Measurements from ENCODE around the gene PLA2G6.

The PLA2G6 gene

DNA sequence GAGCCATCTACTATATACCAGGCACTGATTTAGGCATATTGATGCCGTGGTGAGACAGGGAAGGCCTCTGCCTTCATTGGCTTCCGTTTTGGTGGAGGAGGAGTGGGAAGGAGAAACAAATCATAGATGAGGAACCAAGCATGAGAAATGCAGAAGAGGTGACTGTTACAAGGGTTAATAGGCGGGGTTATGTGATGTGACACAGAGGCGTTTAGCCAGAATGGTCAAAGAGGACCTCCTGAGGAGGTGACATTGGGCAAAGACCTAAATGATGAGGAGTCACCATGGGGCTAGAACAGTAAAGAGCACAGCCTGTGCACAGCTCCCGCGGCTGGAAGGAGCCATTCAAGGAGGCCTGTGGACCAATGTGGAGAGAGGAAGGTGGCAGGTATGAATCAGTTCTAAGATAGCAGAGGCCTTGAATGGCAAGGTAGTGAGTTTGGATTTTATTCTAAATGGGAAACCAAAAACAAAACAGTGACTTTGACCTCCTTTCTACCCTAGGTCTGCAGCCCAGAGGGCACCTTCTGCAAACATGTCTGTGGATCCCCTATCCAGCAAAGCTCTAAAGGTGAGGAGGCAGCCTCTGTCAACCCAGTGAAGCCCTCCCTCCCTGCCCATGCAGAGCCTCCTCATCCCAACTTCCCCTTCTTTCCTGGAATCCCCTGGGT lies 31.8 kb upstream of the PLA2G6 start:
- DNase-seq (ENCODE audit: low spot score), result no peak

DNA sequence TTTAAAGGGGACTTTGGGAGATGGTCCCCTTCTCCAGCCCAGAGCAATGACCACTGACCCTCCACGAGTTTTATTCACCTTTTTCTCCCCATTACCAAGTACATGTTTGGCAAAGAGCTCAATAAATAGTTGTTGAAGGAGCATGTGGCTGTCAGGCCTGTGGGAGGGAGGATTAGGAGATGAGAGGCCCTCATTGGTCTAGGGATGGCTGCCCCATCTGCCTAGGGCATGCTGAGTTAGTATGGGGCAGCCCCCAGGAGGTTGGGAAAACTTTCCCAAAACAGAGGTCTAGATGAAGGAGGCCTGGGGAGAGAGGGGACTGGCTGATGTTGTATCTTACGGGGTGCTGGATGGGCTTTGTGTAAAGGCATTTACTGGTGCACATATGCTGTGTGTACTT lies 30.8 kb upstream of the PLA2G6 start:
- no peak for DNase-seq (ENCODE audit: low spot score)

DNA sequence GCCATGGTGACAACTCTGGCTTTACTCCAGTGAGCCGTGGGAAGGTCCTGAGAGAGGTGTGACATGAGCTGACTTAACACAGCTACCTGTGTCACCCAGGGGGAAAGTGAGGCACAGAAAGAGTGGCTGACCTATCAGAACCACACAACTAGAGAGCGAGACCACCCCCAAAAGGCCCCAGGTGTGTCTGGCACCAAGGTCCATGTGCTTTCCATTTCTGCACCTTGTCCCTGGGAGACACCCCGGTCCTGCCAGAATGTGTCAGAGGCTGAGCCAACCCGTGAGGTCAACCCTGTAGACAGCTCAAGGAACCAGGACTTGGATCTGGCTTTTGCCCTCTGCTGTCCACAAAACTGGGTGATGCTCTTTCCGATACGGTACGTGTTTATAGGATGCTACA lies 29.9 kb upstream of the PLA2G6 start:
- no peak for DNase-seq (ENCODE audit: low spot score)

DNA sequence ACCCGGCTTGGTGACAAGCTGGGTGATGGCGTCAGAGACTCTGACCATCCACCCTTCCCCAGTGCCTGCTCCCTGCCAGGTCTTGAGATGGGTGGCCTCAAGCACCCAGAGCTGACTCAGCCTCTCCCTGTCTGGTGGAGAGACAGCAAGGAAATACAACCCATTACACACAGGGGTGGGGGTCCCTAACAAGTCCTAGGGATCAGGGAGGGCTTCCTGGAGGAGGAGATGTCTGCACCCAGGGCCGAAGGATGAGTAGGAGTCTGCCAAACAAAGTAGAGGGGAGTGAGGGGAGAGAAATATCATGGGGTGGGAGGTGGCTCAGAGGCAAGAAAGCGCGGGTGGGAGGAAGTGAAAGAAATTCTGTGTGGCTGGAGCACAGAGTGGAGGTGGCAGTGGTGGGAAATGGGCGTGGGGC lies 26.9 kb upstream of the PLA2G6 start:
- no peak for DNase-seq (ENCODE audit: low spot score)

DNA sequence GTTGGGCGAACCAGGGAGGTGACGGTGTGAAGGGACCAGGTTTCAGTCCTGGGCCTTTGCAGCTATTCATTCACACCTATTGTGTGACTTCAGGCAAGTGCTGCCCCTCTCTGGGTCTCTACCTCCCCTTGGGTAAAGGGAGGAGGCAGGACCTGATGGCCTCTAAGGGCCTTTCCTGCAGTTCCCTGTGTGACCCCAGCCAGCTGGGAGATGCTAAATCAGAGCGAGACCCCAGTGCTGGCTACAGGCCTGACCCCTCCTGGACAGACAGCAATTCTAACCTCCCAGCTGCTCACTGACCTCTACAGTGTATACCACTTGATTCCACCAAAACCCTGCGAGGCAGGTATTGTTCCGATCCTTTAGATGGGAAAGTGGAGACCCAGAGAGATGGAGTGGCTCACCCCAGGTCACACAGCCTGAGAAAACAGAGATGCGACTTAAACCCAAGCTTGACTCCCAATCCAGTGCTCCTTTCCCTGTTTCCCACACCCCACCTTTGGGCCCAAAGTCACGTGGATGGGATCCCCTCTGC lies 26.3 kb upstream of the PLA2G6 start:
- DNase-seq (ENCODE audit: low spot score), result no peak

DNA sequence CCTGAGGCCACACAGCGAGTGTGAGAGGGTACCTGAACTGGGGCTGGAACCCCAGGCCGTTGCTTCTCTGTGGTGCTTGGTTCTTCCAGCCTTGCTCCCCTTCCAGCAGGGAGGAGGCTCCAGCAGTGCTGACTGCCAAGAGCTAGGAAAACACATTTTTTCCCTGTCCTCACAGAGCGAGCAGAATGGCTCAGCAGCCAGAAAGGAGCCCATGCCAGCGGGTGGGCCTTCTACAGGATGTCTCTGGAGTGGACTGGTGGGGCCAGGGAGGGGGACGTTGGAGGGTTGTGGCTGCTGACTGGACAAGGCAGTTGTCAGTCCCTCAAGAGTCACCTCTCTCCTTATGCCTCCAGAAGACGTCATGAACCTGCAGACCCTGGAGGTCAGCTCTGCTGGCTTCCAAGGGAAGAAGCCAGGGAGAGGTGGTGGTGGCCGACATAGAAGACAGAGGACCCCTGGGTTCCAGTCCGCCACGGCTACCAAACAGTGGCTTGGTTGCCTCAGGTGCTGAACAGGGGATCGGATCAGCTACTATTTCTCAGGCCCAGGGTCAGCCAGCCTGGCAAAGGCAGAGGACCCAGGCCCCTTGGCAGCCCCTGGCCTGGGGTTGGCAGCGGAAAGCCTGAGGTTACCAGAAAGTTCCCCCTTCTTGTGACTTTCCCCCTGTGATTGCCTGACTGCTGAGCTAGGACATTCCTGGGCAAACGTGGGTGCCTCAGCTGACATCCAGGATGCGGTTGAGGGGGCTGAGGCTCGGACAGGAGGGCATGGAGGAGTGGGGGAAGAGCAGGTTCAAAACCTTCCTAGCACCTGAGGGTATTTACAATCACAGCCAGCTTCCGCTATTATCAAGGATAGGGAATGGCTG lies 23.9 kb upstream of the PLA2G6 start:
- DNase-seq (ENCODE audit: low spot score), result no peak

DNA sequence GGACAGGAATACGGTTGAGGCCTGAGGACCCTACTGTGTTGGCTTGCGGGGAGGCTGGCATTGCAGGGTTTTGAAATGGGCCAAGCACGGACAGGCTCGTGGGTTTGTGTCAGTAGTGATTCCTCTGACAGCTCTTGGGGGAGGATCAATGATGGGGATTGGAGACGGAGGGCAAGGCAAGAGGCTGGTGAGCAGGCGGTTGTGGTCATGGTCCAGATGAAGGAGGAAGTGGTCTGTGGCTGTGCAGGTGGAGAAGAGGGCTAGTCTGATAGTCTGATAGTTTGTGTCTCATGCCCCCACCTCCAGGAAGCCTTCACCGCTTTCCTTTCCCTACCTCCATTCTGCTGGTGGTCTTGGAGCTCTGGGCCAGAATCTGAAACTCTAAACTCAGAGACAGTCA lies 23.2 kb upstream of the PLA2G6 start:
- no peak for DNase-seq (ENCODE audit: low spot score)

DNA sequence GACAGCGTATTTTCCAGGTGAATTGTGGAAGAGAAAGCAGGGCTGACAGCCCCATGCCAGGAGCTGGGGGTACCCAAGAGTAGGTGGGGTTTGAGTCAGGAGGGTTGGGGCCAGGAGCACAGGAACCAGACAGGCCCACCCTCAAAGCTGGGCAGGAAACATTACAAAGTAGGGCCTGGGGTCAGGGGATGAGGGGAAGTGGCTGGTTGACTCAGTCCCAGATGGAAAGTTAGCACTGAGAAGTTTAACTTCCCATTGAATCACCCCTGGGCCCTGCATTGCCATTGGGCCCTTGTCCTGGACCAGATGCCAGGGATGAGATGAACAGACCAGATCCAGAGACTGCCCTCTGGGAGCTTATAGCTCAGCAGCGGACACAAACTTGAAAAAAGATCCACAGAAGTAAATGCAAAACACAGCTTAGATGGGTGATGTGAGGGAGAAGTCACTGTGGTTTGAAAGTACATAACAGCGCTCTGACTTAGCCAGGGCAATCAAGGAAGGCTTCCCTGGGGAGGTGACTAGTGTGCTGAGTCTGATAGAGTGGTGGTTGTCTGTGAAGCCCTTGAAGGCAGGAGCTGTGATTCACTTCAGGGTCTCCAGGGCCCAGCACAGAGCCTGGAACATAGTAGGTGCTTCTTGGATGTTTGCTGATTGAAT lies 22.4 kb upstream of the PLA2G6 start:
- no peak for DNase-seq (ENCODE audit: low spot score)

DNA sequence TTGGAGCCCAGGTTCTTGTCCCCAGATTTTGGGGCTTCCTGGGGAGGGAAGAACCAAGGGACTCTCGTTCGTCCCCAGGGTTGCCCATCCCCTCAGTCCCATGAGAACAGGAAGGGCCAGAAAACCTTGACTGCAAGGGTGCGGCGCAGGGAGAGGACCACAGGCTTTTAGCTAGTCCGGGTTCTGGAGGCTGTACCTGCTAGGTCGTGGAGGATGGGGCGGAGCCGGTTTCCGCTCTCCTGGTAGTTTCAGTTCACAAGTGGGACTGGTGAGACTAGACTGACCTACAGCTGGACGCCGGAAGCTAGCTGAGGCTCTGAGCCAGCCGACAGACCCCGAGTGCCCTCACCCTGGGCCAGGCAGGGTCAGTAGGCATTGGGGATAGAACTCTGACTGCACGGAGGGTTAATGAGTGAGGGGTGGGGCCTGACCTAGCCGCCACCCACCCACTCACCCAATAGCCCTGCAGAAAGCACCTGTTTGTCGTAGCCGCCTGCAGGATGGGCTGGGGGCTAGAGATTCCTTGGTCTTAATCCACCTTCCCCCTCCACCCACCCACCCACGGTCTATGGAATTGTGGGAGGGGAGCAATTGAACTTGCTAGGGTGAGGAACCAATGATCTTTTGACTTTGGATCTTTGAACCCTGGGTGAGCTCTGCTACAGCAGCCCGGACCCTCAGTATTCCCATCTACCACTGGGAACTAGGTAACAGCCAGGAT lies 21.6 kb upstream of the PLA2G6 start:
- no peak for DNase-seq (ENCODE audit: low spot score)

DNA sequence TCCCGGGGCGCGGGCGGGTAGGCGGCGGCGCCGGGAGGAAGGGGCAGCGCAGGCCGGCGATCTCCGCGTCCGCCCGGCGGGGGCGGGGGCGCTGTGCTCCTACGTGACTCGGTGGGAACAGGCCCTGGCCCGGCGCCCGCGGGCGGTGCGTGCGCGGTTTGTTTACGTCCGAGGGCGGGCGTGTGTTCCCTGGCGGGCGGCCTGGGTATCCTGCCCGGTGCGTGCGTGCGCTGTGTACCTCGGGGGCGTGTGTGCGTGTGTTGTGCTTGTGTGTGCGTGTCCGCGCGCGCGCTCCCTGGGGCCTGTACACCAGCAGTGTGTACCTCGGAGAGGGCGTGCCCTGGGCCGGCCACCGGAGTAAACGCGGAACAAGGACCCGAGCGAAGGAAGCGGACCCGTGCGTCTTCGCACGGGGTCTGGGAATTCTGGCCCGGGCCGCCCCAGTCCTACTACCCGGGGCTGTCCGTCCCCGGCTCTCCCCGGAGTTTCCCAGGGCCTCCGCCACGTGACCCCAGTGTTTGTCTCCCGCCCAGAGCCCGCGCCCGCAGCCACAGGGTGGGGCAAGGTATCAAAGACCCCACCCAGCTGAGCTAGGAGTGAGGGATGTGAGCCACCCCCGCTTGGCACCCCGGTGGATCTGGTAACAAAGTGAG lies 20.9 kb upstream of the PLA2G6 start:
- peak; percentile 80 for DNase-seq (ENCODE audit: low spot score)

DNA sequence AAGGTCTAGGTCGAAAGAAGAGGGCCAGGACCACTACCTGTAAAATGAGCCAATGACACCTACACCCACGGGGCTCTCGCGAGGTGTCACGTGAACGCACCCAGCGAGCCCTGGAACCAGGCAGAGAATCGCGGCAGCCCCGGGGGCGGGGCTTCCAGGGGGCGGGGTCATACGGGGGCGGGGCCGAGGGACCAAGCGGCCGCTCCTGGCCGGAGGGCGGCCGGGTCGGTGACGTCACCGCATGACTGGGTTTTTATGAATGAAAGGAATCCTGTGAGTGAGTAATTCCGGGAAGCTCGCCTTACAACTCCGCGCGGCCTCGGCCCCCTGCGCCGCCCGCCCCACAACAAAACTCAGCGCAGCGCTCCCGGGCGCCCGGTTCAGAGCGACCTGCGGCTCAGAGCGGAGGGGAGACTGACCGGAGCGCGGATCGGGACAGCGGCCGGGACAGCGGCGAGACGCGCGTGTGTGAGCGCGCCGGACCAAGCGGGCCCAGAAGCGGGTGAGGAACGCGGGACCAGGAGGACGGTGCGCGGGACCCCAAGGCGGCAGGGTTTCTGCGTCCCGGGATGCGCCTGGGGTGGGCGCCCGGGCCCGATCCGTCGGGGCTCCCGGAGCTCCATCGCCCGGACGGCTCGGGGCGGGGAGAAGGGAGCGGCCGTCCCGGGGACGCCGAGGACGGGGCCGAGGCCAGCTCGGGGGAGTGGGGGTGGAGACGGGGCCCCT lies 20.2 kb upstream of the PLA2G6 start, which contains the start of gene MAFF:
TSS of gene MAFF (plus strand) at position 284 of the 726 bp plus-strand sequence. CDS start 11,860 bp downstream, outside the sequence.
- DNase-seq (ENCODE audit: low spot score), result peak; percentile 98

DNA sequence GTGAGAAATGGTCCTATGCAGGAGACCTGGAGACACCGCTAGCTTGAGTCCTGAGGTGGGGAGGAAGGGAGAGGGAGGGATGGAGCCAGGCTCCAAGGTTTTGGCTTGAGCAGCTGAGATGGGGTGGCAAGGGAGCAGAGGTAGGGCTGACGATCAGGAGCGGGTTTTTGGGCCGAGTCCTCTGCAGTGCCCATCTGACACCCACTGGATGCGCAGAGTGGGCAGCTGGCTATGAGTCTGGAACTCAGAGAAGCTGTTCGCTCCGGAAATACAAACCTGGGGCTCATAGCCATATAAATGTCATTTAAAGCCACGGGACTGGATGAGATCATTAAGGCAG lies 19.7 kb upstream of the PLA2G6 start:
- DNase-seq (ENCODE audit: low spot score), result peak; percentile 63

DNA sequence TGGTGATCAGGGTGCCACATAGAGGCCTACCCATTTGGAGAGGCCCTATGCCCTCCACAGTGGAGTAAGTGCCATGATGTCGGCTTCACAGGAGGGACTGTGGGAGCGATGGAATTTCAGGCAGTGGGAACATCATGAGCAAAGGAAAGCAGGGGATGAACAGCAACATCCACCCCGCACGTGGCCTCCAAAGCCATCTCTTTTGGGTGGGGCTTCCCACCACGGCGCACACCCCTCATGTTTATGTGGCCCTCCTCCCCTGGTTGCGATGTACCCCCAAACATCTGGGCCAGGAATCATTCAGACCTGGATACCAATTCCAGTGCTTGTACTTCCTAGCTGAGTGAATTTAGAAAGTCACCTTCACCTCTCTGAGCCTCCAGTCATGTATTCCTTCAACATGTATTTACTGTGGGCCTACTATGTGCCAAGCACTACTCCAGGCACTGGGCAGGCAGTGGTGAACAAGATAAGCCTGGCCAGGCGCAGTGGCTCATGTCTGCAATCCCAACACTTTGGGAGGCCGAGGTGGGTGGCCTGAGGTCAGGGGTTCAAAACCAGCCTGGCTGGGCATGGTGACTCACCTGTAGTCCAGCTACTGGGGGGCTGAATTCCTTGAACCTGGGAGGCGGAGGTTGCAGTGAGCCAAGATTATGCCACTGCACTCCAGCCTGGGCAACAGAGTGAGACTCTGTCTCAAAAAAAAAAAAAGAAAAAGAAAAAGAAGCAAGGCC lies 18.4 kb upstream of the PLA2G6 start:
- DNase-seq (ENCODE audit: low spot score), result no peak

DNA sequence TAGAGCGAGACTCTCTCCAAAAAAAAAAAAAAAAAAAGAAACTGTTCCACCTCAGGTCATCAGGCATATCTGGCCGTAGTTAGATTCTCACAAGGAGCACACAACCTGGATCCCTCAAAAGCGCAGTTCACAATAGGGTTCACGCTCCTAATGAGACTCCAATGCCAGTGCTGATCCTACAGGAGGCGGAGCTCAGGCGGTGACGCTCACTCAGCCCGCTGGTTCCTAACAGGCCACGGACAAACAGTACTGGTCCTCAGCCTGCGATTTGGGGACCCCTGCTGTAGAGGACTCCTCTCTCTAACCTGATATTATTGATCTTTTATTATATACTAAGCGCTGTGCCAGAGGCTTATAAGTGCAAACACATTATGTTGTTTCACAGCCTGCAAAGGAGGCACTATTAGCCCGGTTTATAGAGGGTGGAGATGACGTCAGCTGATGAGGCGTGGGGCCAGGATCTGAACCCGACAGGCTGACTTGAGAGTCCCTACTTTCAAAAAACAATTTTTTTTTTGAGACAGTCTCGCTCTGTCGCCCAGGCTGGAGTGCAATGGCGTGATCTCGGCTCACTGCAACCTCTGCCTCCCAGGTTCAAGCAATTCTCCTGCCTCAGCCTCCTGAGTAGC lies 15.3 kb upstream of the PLA2G6 start:
- no peak for DNase-seq (ENCODE audit: low spot score)

DNA sequence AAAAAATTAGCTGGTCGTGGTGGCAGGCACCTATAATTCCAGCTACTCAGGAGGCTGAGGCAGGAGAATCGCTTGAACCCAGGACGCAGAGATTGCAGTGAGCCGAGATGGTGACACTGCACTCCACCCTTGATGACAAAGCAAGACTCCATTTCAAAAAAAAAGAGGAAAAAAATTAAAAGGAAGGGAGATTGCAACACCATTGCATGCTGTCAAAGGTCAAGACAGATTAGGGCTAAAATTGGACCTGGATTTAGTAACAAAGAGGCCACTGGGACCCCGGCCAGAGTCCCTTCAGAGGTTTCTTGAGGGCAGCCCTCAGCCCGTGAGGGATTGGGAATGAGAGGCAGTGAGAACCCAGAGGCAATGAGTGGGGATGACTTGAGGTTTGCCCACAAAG lies 11.9 kb upstream of the PLA2G6 start:
- no peak for DNase-seq (ENCODE audit: low spot score)

DNA sequence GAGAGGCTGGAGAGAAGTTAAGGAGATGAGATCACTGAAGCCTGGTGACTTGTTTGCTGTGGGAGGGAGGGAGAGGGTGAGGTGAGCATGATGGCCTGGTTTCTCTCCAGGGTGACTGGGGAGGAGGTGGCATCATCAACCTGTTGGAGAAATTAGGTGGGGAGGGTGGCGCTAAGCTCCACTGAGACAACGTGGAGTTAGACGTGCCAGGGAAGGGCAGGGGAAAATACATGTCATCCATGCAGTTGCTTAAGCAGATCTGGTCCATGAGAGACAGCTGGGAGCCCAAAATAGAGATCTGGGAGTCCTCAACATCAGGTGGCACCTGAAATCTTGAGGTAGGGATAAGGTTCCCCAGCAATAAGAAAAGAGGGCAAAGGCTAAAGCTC lies 10.8 kb upstream of the PLA2G6 start:
- DNase-seq (ENCODE audit: low spot score), result no peak

DNA sequence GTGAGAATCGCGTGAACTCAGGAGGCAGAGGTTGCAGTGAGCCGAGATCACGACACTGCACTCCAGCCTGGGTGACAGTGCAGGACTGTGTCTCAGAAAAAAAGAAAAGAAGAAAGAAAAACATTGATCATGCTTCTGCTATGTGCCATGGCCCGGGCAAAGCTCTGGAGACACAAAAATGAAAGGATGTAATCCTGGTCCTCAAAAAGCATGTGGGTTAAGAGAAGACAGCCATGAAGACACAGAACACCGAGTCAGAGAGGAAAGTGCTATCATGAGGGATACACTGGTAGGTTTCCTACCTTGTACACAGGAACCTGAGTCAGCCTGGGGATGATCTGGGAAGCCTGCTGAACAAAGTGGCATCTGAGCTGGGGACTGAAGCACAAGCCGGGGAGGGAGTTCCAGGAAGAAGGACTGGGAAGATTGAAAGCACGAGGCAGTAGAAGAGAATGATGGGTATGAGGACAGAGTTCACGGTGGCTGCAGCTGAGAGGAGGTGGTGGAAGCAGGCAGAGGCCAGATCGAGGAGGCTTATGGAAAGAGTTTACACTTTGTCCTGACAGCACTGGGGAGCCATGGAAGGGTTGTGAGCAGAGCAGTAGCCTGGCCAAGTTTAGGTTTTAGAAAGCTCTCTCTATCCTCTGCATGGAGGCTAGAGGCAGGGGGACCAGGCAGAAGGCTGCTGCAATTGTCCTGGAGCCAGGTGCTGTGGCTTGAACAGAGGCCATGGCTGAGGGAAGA lies 10.3 kb upstream of the PLA2G6 start:
- DNase-seq (ENCODE audit: low spot score), result no peak

DNA sequence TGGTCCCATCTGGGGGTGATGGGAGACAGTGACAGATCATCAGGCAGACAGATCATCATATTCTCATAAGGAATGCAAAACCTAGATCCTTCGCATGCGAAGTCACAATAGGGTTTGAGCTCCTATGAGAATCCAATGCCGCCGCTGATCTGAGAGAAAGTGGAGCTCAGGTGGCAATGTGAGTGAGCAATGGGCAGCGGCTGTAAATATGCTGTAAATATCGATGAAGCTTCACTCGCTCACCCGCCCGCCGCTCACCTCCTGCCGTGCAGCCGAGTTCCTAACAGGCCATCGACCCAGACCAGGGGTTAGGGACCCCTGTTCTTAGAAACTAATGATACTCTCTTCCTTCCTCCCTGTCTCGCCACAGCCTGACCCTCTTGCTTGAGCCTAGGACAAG lies 9.4 kb upstream of the PLA2G6 start:
- DNase-seq (ENCODE audit: low spot score), result no peak

DNA sequence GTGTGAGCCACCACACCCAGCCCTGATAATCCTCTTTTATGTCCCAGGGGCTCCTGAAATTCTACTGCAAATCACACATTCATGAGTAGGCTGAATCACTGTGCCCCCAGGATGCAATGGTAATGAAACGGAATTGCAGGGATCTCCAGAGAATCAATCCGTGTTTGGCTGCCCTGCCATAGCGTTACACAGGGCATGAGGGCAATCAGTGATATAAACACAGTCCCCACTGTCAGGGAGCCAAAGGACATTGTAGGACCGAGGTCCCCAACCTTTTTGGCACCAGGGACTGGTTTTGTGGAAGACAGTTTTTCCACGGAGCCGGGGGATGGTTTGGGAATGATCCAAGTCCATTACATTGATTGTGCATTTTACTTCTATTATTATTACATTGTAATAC lies 9.0 kb upstream of the PLA2G6 start:
- no peak for DNase-seq (ENCODE audit: low spot score)
